B cell (primary cell): ENCODE results near the gene THY1.

Experiments
- EZH2 ChIP-seq: IDR thresholded peaks from 2 replicates; pipeline ENCODE4 v1.6.1; 2012; ENCODE audit warnings: borderline replicate concordance, low read depth, mild to moderate bottlenecking, moderate library complexity, low read length; ENCODE audit not compliant: insufficient read depth, poor library complexity, severe bottlenecking
- TF ChIP-seq, protein P1 (sequence below): fragments of 200-600 bp; IDR thresholded peaks from one replicate; pipeline ENCODE4 v1.8.0; 2022; ENCODE audit warnings: antibody characterized with exemption, mild to moderate bottlenecking

DNA sequence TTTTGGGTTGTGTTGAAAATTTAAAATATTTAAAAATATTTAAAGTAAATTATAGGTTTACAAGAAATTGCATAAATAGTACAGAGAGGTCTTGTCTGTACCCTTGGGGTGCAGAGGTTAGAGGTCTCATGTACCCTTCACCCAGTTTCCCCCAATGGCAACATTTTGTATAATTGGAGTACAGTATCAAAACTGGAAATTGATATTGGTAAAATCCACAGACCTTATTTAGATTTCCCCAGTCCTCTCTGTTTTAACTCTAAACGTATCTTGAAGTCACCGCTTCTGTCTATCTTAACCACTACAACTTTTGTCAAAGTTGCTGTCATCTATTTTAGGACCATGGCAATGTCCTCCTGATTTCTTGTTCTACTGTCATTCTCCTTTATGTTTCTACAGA, 10.9 kb downstream of the THY1 start:
- TF ChIP-seq, protein P1, sequence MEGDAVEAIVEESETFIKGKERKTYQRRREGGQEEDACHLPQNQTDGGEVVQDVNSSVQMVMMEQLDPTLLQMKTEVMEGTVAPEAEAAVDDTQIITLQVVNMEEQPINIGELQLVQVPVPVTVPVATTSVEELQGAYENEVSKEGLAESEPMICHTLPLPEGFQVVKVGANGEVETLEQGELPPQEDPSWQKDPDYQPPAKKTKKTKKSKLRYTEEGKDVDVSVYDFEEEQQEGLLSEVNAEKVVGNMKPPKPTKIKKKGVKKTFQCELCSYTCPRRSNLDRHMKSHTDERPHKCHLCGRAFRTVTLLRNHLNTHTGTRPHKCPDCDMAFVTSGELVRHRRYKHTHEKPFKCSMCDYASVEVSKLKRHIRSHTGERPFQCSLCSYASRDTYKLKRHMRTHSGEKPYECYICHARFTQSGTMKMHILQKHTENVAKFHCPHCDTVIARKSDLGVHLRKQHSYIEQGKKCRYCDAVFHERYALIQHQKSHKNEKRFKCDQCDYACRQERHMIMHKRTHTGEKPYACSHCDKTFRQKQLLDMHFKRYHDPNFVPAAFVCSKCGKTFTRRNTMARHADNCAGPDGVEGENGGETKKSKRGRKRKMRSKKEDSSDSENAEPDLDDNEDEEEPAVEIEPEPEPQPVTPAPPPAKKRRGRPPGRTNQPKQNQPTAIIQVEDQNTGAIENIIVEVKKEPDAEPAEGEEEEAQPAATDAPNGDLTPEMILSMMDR, result no peak
- TF ChIP-seq EZH2, result no peak
